CD4-positive, alpha-beta T cell treated with Interferon gamma for 1 hour (primary cell): ENCODE measurements around the gene WNK4.
"Not testable (repeated sequence)": the region's sequence is repeated elsewhere in the genome, so short reads cannot be mapped to it uniquely, and the experiment has no call there.

Experiments
- DNase-seq: peaks from one replicate; pipeline ENCODE4 v3.0.0-alpha.2; 2020

Gene WNK4

GRCh38 chr17:42779936-42780850 is at the start of gene WNK4:
TSS of gene WNK4 (plus strand) at chr17:42780610. CDS start at chr17:42780699, 89 bp downstream.
- DNase-seq: no peak

- no peak for DNase-seq
Observed at GRCh38 chr17:42740699-42741098, 39.7 kb upstream of the WNK4 start.

GRCh38 chr17:42742916-42743315 is 37.5 kb upstream of the WNK4 start:
- not testable (repeated sequence) for DNase-seq

GRCh38 chr17:42743595-42744282 is 36.7 kb upstream of the WNK4 start:
- no peak for DNase-seq

- DNase-seq: peak; percentile 62
Observed at GRCh38 chr17:42744283-42744805, 36.1 kb upstream of the WNK4 start.

- peak; percentile 92 for DNase-seq
Observed at GRCh38 chr17:42744806-42745617, 35.4 kb upstream of the WNK4 start, which contains the start of gene EZH1. TSS of gene EZH1 (minus strand) at chr17:42745040. CDS start at chr17:42728941, 16,099 bp downstream.

- no peak for DNase-seq
Observed at GRCh38 chr17:42748202-42748907, 32.1 kb upstream of the WNK4 start.

GRCh38 chr17:42748908-42749798 is 31.3 kb upstream of the WNK4 start:
- no peak for DNase-seq

- no peak for DNase-seq
Observed at GRCh38 chr17:42750739-42751344, 29.6 kb upstream of the WNK4 start.

GRCh38 chr17:42751628-42752027 is 28.8 kb upstream of the WNK4 start:
- DNase-seq: no peak

- no peak for DNase-seq
Observed at GRCh38 chr17:42754782-42755181, 25.6 kb upstream of the WNK4 start.

- DNase-seq: peak; percentile 19
Observed at GRCh38 chr17:42759982-42760651, 20.3 kb upstream of the WNK4 start.

GRCh38 chr17:42760652-42761581 is 19.5 kb upstream of the WNK4 start, which contains the start of gene RAMP2:
TSS of gene RAMP2 (plus strand) at chr17:42761227. CDS start at chr17:42761262, 35 bp downstream.
- no peak for DNase-seq

- no peak for DNase-seq
Observed at GRCh38 chr17:42761638-42762037, 18.8 kb upstream of the WNK4 start.

GRCh38 chr17:42766124-42766523 is 14.3 kb upstream of the WNK4 start:
- no peak for DNase-seq

GRCh38 chr17:42767512-42767911 is 12.9 kb upstream of the WNK4 start:
- DNase-seq: no peak

GRCh38 chr17:42768006-42768405 is 12.4 kb upstream of the WNK4 start:
- DNase-seq: not testable (repeated sequence)

GRCh38 chr17:42769964-42770363 is 10.4 kb upstream of the WNK4 start:
- not testable (repeated sequence) for DNase-seq

GRCh38 chr17:42772945-42773289 is 7.5 kb upstream of the WNK4 start:
- DNase-seq: no peak
